CD4-positive, alpha-beta T cell treated with Interleukin-4 for 1 hour (primary cell): ENCODE measurements around the gene GPAM.
"Not testable (repeated sequence)": the region's sequence is repeated elsewhere in the genome, so short reads cannot be mapped to it uniquely, and the experiment has no call there.

Source experiments
- DNase-seq, 2 donors: peaks; one replicate each; pipeline ENCODE4 v3.0.0-alpha.2; 2020 to 2022

Gene GPAM

DNA sequence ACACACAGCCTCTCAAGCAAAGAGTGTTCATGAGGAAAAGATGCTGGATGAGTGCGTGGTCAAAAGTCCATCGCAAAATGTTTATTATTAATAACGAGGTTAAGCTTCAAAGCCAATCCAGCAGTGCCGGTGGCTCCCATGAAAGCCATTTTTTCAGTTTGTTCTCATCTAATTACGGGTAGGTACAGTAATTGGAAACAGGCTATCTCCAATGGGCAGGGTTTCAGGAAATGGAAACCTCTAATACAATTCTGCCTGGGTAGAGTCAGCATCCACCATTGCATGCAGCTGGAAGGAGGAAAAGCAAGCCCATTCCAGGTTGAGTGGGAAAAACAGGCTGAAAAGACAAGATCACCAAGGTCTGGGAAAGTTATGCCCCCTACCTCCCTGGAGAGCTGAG lies 57.4 kb downstream of the GPAM start:
- no peak for DNase-seq

DNA sequence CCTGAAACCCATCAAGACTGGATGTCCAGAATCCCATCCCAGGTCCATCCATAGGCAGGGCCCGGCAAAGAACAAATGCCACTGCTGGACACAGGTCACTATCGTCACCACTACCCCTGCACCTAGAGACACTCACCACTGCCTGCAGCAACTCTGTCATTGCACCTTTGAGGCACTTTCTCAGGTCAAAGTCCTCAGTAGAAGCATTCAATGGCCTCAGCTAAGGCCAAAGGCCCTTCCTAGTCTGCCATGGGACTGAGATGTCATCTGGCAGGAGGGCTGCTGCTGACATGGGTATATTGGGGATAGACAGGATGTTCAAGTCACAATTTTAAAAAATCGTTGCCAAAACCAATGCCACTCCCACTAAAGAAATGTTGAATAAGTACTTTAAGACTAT lies 58.7 kb downstream of the GPAM start:
- no peak for DNase-seq

DNA sequence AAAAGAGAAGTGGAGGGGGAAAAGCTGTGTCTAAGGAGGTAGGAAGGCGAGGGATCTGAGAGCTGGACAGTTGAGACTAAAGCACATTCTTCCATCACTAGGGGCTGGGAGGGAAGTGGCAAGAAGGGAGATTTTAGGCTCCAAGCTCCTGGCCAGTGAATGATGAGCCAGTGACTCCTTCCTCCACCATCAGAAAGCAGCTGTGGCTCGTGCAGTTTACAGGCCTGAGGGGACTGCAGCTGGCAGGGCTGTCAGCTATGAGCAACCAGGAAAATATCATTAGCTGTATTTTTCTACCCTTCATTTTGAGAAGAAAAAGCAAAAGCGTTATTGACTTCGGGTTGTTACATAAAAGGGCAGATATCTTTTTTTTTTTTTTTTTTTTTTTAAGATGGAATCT lies 60.7 kb downstream of the GPAM start:
- no peak for DNase-seq

DNA sequence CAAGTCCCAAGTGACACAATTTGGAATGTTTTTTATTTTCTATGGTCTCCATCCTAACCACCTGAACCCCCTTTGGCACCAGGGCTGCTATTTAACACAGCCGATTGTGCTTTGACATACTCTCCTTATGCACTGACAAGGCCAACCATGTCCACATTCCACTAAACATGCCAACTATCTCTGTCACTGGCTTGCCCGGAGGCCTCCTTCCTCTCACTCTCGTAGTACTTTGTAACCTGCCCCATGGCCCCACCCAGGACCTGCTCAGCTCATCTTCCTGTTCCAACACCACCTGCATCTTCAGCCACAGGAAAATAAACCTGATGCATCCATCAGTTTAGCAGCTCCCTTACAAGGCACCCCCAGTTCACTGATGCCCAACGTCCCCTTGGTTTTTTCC lies 63.1 kb downstream of the GPAM start:
- no peak for DNase-seq

DNA sequence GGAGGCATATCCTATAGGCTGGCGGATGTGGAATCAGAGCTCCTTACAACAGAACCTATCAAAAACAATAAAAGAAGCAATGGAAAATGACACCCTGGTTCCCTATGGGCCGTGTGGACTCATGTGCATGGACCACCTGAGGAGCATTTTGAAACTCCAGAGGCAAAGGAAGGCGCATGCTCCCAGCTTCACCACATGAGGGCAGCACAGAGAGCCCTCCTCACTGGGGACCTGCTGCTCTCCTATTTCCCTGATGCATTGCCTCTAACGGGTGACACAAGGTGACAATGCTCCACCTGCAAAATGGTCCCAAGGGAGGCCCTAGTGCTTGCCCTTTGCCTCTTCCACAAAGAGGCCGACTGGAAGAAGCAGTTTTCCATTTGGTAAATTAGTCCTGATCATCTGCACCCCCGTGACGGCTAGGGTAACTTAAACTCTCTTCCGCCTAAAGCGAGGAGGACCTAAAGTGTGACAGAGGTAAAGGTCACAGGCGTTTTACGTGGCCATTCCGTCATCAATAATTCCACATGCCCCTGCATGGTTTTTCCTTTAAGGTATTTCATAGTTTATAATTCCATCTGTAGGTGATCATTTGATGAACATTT lies 67.7 kb downstream of the GPAM start:
- DNase-seq = peak in 1 of 2 donors; percentile 35

DNA sequence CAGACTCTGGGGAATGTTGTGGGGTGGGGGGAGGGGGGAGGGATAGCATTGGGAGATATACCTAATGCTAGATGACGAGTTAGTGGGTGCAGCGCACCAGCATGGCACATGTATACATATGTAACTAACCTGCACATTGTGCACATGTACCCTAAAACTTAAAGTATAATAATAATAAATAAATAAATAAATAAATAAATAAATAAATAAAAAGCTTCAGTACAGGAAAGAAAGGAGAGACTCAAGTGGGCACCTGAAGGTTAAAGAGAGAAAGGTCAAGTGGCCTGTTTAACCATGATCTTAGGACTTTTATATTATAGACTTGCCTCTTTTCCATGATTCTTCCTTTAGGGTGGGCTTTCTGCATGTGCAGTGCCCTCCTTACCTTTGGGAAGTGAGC lies 73.8 kb downstream of the GPAM start:
- DNase-seq = not testable (repeated sequence)
